IMR-90 (cell line): ENCODE data around the gene HSP90AB1. TPM values are rescaled to one million over a fixed set of nuclear protein-coding genes. Genes with fewer than 3 reads are reported as not detected.

Experiments used
- ATAC-seq: fragments of 200-7000 bp; cut with Tn5 transposase; 2 replicates; pipeline ENCODE4 v1.9.1; 2020; ENCODE audit warnings: low read depth, mild to moderate bottlenecking, moderate library complexity
- BruUV-seq: library from RNA; stranded (reverse); fragments of 400-500 nt; replicated peaks from 2 replicates; lab custom pipeline; 2021; lab: Mats Ljungman, UMichigan
- CTCF ChIA-PET: fragments of 300-600 bp; formaldehyde crosslinking; extraction: SDS; loops from one replicate; lab custom pipeline; 2021; ENCODE audit warnings: antibody characterized with exemption; lab: Yijun Ruan, JAX
- POLR2A ChIA-PET: fragments of 300-600 bp; sonication (Branson Sonifier 250); formaldehyde crosslinking; loops from one replicate; lab custom pipeline; 2022; ENCODE audit warnings: antibody characterized with exemption; ENCODE audit not compliant: unreplicated experiment; lab: Charles Lee
- DNase-seq: peaks from one replicate; pipeline ENCODE4 v3.0.0; 2013
- H2AFZ ChIP-seq: replicated peaks from 2 replicates; pipeline ENCODE3; 2013; ENCODE audit warnings: low read length, mild to moderate bottlenecking; ENCODE audit not compliant: poor library complexity
- H2AK5ac ChIP-seq: 2 replicates; pipeline ENCODE4 v1.6.1; 2013; ENCODE audit warnings: low read depth, low read length, inconsistent platforms
- H2AK9ac ChIP-seq: replicated peaks from 2 replicates; pipeline ENCODE3; 2013; ENCODE audit warnings: mild to moderate bottlenecking, low read depth, low read length, moderate library complexity; ENCODE audit not compliant: poor library complexity
- H2BK120ac ChIP-seq: 2 replicates; pipeline ENCODE4 v1.6.1; 2013; ENCODE audit warnings: low read depth, low read length, inconsistent platforms
- H2BK15ac ChIP-seq: 3 replicates; pipeline ENCODE4 v1.6.1; 2013; ENCODE audit warnings: low read depth, low read length, inconsistent platforms
- H2BK20ac ChIP-seq: 2 replicates; pipeline ENCODE4 v1.6.1; 2013; ENCODE audit warnings: low read depth, mild to moderate bottlenecking, inconsistent platforms, low read length, moderate library complexity
- H2BK5ac ChIP-seq: 2 replicates; pipeline ENCODE4 v1.6.1; 2013; ENCODE audit warnings: mild to moderate bottlenecking, low read depth, low read length, inconsistent platforms; ENCODE audit not compliant: poor library complexity, severe bottlenecking
- H3K14ac ChIP-seq: replicated peaks from 2 replicates; pipeline ENCODE4 v1.6.1; 2013; ENCODE audit warnings: low read depth, low read length, inconsistent platforms
- H3K18ac ChIP-seq: 2 replicates; pipeline ENCODE4 v1.6.1; 2013; ENCODE audit warnings: low read depth, low read length, control low read depth
- H3K23ac ChIP-seq: 2 replicates; pipeline ENCODE4 v1.6.1; 2013; ENCODE audit warnings: low read depth, low read length, inconsistent platforms
- H3K27ac ChIP-seq: 2 replicates; pipeline ENCODE4 v1.5.1; 2013; ENCODE audit warnings: mild to moderate bottlenecking, control low read depth, low read length; ENCODE audit not compliant: insufficient read depth
- H3K27me3 ChIP-seq: 2 replicates; pipeline ENCODE4 v1.6.1; 2013; ENCODE audit warnings: low read length; ENCODE audit not compliant: control insufficient read depth, insufficient read depth
- H3K36me3 ChIP-seq: 2 replicates; pipeline ENCODE4 v1.6.1; 2013; ENCODE audit warnings: low read length, mixed read lengths; ENCODE audit not compliant: control insufficient read depth, insufficient read depth
- H3K4ac ChIP-seq: 2 replicates; pipeline ENCODE4 v1.6.1; 2013; ENCODE audit warnings: low read depth, low read length, inconsistent platforms
- H3K4me1 ChIP-seq: 2 replicates; pipeline ENCODE4 v1.6.1; 2013; ENCODE audit warnings: low read length, mixed read lengths; ENCODE audit not compliant: control insufficient read depth, insufficient read depth
- H3K4me2 ChIP-seq: 2 replicates; pipeline ENCODE4 v1.6.1; 2013; ENCODE audit warnings: low read depth, mild to moderate bottlenecking, control low read depth, low read length, moderate library complexity
- H3K4me3 ChIP-seq: 2 replicates; pipeline ENCODE4 v1.5.1; 2013; ENCODE audit warnings: low read depth, mild to moderate bottlenecking, control low read depth, low read length, moderate library complexity; ENCODE audit not compliant: insufficient read depth
- H3K56ac ChIP-seq: 2 replicates; pipeline ENCODE4 v1.6.1; 2013; ENCODE audit warnings: low read length, inconsistent platforms; ENCODE audit not compliant: insufficient read depth; ENCODE audit errors: extremely low read depth
- H3K79me1 ChIP-seq, 2 experiments: 2 replicates each; pipeline ENCODE4 v1.6.1; 2013; ENCODE audit warnings: low read length in 2 of 2, inconsistent platforms in 1 of 2, low read depth in 1 of 2
- H3K9ac ChIP-seq: 2 replicates; pipeline ENCODE4 v1.6.1; 2013; ENCODE audit warnings: low read depth, low read length, control low read depth
- H3K9me1 ChIP-seq: 2 replicates; pipeline ENCODE4 v1.6.1; 2013; ENCODE audit warnings: low read length, inconsistent platforms; ENCODE audit not compliant: insufficient read depth
- H3K9me3 ChIP-seq: 2 replicates; pipeline ENCODE4 v1.6.1; 2013; ENCODE audit warnings: low read length; ENCODE audit not compliant: control insufficient read depth, insufficient read depth
- H4K20me1 ChIP-seq: 2 replicates; pipeline ENCODE4 v1.6.1; 2013; ENCODE audit warnings: low read length, inconsistent platforms; ENCODE audit not compliant: insufficient read depth
- H4K5ac ChIP-seq: 2 replicates; pipeline ENCODE4 v1.6.1; 2013; ENCODE audit warnings: mild to moderate bottlenecking, low read depth, low read length, control low read depth
- H4K8ac ChIP-seq, 2 experiments: 2 replicates each; pipeline ENCODE4 v1.6.1; 2013; ENCODE audit warnings: low read depth in 2 of 2, low read length in 2 of 2, control low read depth in 1 of 2, inconsistent platforms in 1 of 2
- H4K91ac ChIP-seq: 2 replicates; pipeline ENCODE4 v1.6.1; 2013; ENCODE audit warnings: low read depth, low read length, inconsistent platforms; ENCODE audit not compliant: insufficient read depth
- CEBPB ChIP-seq: IDR thresholded peaks from 2 replicates; pipeline ENCODE4 v1.6.1; 2012; ENCODE audit warnings: low read depth, low read length, improper control_type of control experiment
- CHD1 ChIP-seq: IDR thresholded peaks from 2 replicates; pipeline ENCODE4 v1.6.1; 2012; ENCODE audit warnings: low read depth, low read length, improper control_type of control experiment
- CTCF ChIP-seq: conservative IDR thresholded peaks from 2 replicates; pipeline ENCODE4 v1.5.1; 2012; ENCODE audit warnings: mild to moderate bottlenecking, low read depth, low read length, improper control_type of control experiment
- FOS ChIP-seq: fragments of 150-350 bp; IDR thresholded peaks from 2 replicates; pipeline ENCODE4 v1.6.1; 2016; ENCODE audit warnings: low read depth, low read length
- MAFK ChIP-seq: IDR thresholded peaks from 2 replicates; pipeline ENCODE4 v1.6.1; 2012; ENCODE audit warnings: low read depth, low read length, improper control_type of control experiment
- MAZ ChIP-seq: IDR thresholded peaks from 2 replicates; pipeline ENCODE4 v1.6.1; 2012; ENCODE audit warnings: low read depth, mild to moderate bottlenecking, low read length, improper control_type of control experiment, moderate library complexity, borderline replicate concordance
- NFE2L2 ChIP-seq: fragments of 150-350 bp; IDR thresholded peaks from 2 replicates; pipeline ENCODE4 v1.6.1; 2016; ENCODE audit warnings: low read depth, mild to moderate bottlenecking, low read length
- RAD21 ChIP-seq: IDR thresholded peaks from 2 replicates; pipeline ENCODE4 v1.6.1; 2012; ENCODE audit warnings: low read length, improper control_type of control experiment
- RCOR1 ChIP-seq: IDR thresholded peaks from 2 replicates; pipeline ENCODE4 v1.6.1; 2012; ENCODE audit warnings: mild to moderate bottlenecking, low read length, improper control_type of control experiment; ENCODE audit not compliant: insufficient replicate concordance
- RFX5 ChIP-seq: IDR thresholded peaks from 2 replicates; pipeline ENCODE4 v1.8.0; 2012; ENCODE audit warnings: low read depth, mild to moderate bottlenecking, low read length, moderate library complexity
- SMC3 ChIP-seq: fragments of 150-350 bp; IDR thresholded peaks from 2 replicates; pipeline ENCODE4 v1.6.1; 2016; ENCODE audit warnings: low read depth, mild to moderate bottlenecking, antibody characterized with exemption, low read length, moderate library complexity
- WGBS, 2 experiments: methylation state at CpG; one replicate each; pipeline versions ENCODE4 v1.1.5 to v1.1.7; 2013; ENCODE audit warnings: missing lambda C conversion rate in 2 of 2; ENCODE audit not compliant: insufficient read length in 1 of 2; ENCODE audit errors: extremely low coverage in 2 of 2; 5-methylcytosine and 5-hydroxymethylcytosine counted together
- dilution Hi-C: fragments of 300-500 bp; cut with HindIII; formaldehyde crosslinking; loops from one replicate; pipeline ENCODE4 v1.14.3; 2018; ENCODE audit warnings: low sequenced_read_pairs; ENCODE audit not compliant: unreplicated experiment
- in situ Hi-C: fragments of 300-500 bp; cut with MboI; formaldehyde crosslinking; loops from 3 replicates; pipeline ENCODE4 v1.14.3; 2019; ENCODE audit warnings: low sequenced_read_pairs, inconsistent platforms, mixed read lengths
- intact Hi-C: fragments of 100-400 bp; cut with micrococcal nuclease; formaldehyde crosslinking; loops from 2 replicates; pipeline ENCODE4 v1.10.0; 2022
- polyA plus RNA-seq, 3 experiments: library from polyadenylated mRNA; depleted of rRNA; stranded (reverse); fragments of >200 nt; gene quantifications; 2 replicates each; pipeline ENCODE4 v1.2.3, GENCODE V29; 2012; ENCODE audit warnings: low replicate concordance in 1 of 3
- total RNA-seq: library from RNA; depleted of rRNA; stranded (reverse); fragments of >200 nt; gene quantifications from 2 replicates; pipeline ENCODE4 v1.2.3, GENCODE V29; 2012
- TF ChIP-seq, protein P1 (sequence below): fragments of 150-350 bp; IDR thresholded peaks from 2 replicates; pipeline ENCODE4 v1.6.1; 2016; ENCODE audit warnings: low read depth, mild to moderate bottlenecking, low read length, moderate library complexity, borderline replicate concordance
- TF ChIP-seq, protein P2 (sequence below): fragments of 150-350 bp; IDR thresholded peaks from 2 replicates; pipeline ENCODE4 v1.6.1; 2017; ENCODE audit warnings: mild to moderate bottlenecking, antibody characterized with exemption, low read length, low read depth

HSP90AB1 gene
- total and polyA plus RNA-seq, 2 of the 4 experiments (the other 2 are of a cell fraction), result 887 to 1,307 TPM

DNA sequence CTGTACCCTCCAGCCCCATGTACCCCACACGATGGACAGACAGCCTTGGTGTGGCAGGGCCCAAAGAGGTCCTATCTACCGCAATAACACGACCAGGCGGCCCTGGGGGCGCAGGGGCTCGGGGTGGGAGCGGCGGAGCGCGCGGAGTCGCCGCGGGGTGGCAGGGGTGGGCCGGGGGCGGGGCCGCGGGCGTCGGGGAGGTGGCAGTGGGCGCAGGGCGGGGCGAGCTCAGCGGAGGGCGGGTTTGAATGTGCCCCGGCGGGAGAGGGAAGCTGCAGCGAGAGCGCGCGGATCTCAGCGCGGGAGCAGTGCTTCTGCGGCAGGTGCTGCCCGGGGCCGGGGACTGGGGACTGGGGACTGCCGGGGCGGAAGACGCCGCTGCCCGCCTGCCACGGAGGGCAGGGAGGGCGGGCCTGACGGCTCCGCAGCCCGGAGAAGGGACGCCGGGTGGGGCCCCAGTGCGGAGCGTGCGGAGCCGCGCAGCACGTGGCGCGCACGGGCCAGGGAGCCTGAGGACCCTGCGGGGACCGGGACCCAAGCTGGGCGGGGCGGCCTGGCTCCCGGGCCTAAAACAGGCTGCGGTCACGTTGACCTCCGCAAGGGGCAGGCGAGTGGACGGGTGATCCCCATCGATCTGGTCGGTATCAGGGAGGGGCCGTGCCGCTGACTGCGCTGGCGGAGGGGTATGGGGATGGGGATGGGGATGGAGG lies 23.4 kb upstream of the HSP90AB1 start, which contains the start of gene SLC29A1:
Gene SLC29A1 (plus strand): TSS at position 277 of the 710 bp plus-strand sequence. CDS start 3,719 bp downstream, outside the sequence.
- BruUV-seq, result no TSS peak
- peak within 1 kb of the TSS; percentile 37; the same call in 1 of the 2 replicates for H3K27ac ChIP-seq
- H3K4me3 ChIP-seq, result peak within 1 kb of the TSS; percentile 73
- dilution Hi-C loops (no loop called here), intact Hi-C loops (no loop called here), in situ Hi-C loops (no loop called here)
- ATAC-seq, result peak; percentile 62
- H3K27me3 ChIP-seq, result no peaks in the 10 kb centered on the region; the same call in 1 of the 2 replicates
- H3K14ac ChIP-seq, result peak within 1 kb of the TSS; percentile 55; the same call in 1 of the 2 replicates
- H3K23ac ChIP-seq, result peak within 1 kb of the TSS; percentile 65; the same call in 1 of the 2 replicates
- peak within 1 kb of the TSS; percentile 99 for H3K4me2 ChIP-seq
- H3K9me1 ChIP-seq, result peaks cover 4% of the 10 kb centered on the region; the same call in 1 of the 2 replicates
- H2BK15ac ChIP-seq, result no peak within 1 kb of the TSS
- H2BK5ac ChIP-seq, result no peak within 1 kb of the TSS
- H2BK20ac ChIP-seq, result no peak within 1 kb of the TSS
- no peak within 1 kb of the TSS; the same call in 1 of the 2 replicates for H2BK120ac ChIP-seq
- WGBS, 2 experiments, result 0% methylated on average over 40 of the region's 73 CpGs; no CpG with 5 or more reads in 1 of the 2 experiments
- ChIA-PET CTCF (interaction anchor here (0.8 to 4.1 kb wide), 2 partner anchors 11 to 50 kb away, joined by 3 to 20 read pairs; no protein-coding TSS in a partner anchor), POLR2A (no interaction called here)
- no peaks in the 10 kb centered on the region for H3K36me3 ChIP-seq
- H3K79me1 ChIP-seq, result peaks cover 0 to 8% of the 10 kb centered on the region in 2 experiments; a peak in 1 of 4 replicates
- DNase-seq, result peak; percentile 28
- H4K91ac ChIP-seq, result no peak within 1 kb of the TSS; the same call in 1 of the 2 replicates
- H4K8ac ChIP-seq, result no peak within 1 kb of the TSS; a peak in 1 of 4 replicates
- H3K4me1 ChIP-seq, result peaks cover 16% of the 10 kb centered on the region
- no peak within 1 kb of the TSS; the same call in 1 of the 2 replicates for H3K56ac ChIP-seq
- H2AK5ac ChIP-seq, result no peak within 1 kb of the TSS
- H3K9ac ChIP-seq, result peak within 1 kb of the TSS; percentile 57; the same call in 1 of the 2 replicates
- H4K20me1 ChIP-seq, result no peaks in the 10 kb centered on the region
- H3K4ac ChIP-seq, result no peak within 1 kb of the TSS
- H2AFZ ChIP-seq, result peak within 1 kb of the TSS; percentile 96
- H4K5ac ChIP-seq, result no peak within 1 kb of the TSS
- peak within 1 kb of the TSS; percentile 60 for H2AK9ac ChIP-seq
- no peaks in the 10 kb centered on the region for H3K9me3 ChIP-seq
- H3K18ac ChIP-seq, result no peak within 1 kb of the TSS
- TF ChIP-seq, protein P1, sequence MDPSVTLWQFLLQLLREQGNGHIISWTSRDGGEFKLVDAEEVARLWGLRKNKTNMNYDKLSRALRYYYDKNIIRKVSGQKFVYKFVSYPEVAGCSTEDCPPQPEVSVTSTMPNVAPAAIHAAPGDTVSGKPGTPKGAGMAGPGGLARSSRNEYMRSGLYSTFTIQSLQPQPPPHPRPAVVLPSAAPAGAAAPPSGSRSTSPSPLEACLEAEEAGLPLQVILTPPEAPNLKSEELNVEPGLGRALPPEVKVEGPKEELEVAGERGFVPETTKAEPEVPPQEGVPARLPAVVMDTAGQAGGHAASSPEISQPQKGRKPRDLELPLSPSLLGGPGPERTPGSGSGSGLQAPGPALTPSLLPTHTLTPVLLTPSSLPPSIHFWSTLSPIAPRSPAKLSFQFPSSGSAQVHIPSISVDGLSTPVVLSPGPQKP, result no peak
- no peak for TF ChIP-seq FOS
- TF ChIP-seq CEBPB, result no peak
- TF ChIP-seq RCOR1, result no peak
- TF ChIP-seq RFX5, result no peak
- TF ChIP-seq CHD1, result no peak
- TF ChIP-seq NFE2L2, result no peak
- TF ChIP-seq RAD21, result no peak
- TF ChIP-seq, protein P2, sequence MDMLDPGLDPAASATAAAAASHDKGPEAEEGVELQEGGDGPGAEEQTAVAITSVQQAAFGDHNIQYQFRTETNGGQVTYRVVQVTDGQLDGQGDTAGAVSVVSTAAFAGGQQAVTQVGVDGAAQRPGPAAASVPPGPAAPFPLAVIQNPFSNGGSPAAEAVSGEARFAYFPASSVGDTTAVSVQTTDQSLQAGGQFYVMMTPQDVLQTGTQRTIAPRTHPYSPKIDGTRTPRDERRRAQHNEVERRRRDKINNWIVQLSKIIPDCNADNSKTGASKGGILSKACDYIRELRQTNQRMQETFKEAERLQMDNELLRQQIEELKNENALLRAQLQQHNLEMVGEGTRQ, result peak; percentile 41; the same call in 1 of the 2 replicates
- no peak for TF ChIP-seq MAFK
- no peak for TF ChIP-seq SMC3
- no peak; the same call in 1 of the 2 replicates for TF ChIP-seq CTCF
- TF ChIP-seq MAZ, result peak; percentile 26; the same call in 1 of the 2 replicates
